Neural cell (in vitro differentiated cells): ENCODE results near the gene INPP1. TPM values are rescaled to one million over a fixed set of nuclear protein-coding genes. Genes with fewer than 3 reads are reported as not detected.

ENCODE experiments used
- H2AFZ ChIP-seq: fragments of 200-600, 300-800 bp; sonication (generic), shearing (Covaris generic); 2 replicates; pipeline ENCODE4 v1.6.0; 2014; ENCODE audit warnings: low read depth, mild to moderate bottlenecking, antibody characterized with exemption, low read length, moderate library complexity
- H3F3A ChIP-seq: fragments of 200-600 bp; shearing (Covaris generic); 2 replicates; pipeline ENCODE4 v1.6.1; 2016; ENCODE audit warnings: mild to moderate bottlenecking, moderate library complexity, mixed read lengths, antibody characterized with exemption, low read length; ENCODE audit not compliant: insufficient read depth, poor library complexity, severe bottlenecking
- H3K27ac ChIP-seq: fragments of 200-600, 300-800 bp; sonication (generic), shearing (Covaris generic); 2 replicates; pipeline ENCODE4 v1.5.1; 2014; ENCODE audit warnings: mild to moderate bottlenecking, low read length, moderate library complexity
- H3K27me3 ChIP-seq: fragments of 300-800, 200-600 bp; sonication (generic), shearing (Covaris generic); 2 replicates; pipeline ENCODE4 v1.6.0; 2014; ENCODE audit warnings: mild to moderate bottlenecking, low read depth, low read length, moderate library complexity; ENCODE audit not compliant: insufficient read depth
- H3K36me3 ChIP-seq: fragments of 300-800, 200-600 bp; sonication (generic), shearing (Covaris generic); 2 replicates; pipeline ENCODE4 v1.5.1; 2014; ENCODE audit warnings: mild to moderate bottlenecking, antibody characterized with exemption, low read length, moderate library complexity; ENCODE audit not compliant: insufficient read depth
- H3K4me2 ChIP-seq: fragments of 300-800, 200-600 bp; sonication (generic), shearing (Covaris generic); 2 replicates; pipeline ENCODE4 v1.6.0; 2014; ENCODE audit warnings: mild to moderate bottlenecking, low read length
- H3K4me3 ChIP-seq: fragments of 300-800, 200-600 bp; sonication (generic), shearing (Covaris generic); 2 replicates; pipeline ENCODE4 v1.5.1; 2014; ENCODE audit warnings: mild to moderate bottlenecking, low read length, moderate library complexity
- H3K79me2 ChIP-seq: fragments of 200-600 bp; shearing (Covaris generic); replicated peaks from 2 replicates; pipeline ENCODE4 v1.6.0; 2014; ENCODE audit warnings: mild to moderate bottlenecking, low read length, moderate library complexity; ENCODE audit not compliant: insufficient read depth
- H3K9ac ChIP-seq: fragments of 300-800, 200-600 bp; sonication (generic), shearing (Covaris generic); 2 replicates; pipeline ENCODE4 v1.6.1; 2016; ENCODE audit warnings: mild to moderate bottlenecking, low read length, mixed read lengths
- H3K9me2 ChIP-seq: fragments of 200-600 bp; shearing (Covaris generic); 2 replicates; pipeline ENCODE4 v1.6.1; 2016; ENCODE audit warnings: mild to moderate bottlenecking, low read length, mixed read lengths; ENCODE audit not compliant: insufficient read depth
- H3K9me3 ChIP-seq: fragments of 200-600, 300-800 bp; sonication (generic), shearing (Covaris generic); 2 replicates; pipeline ENCODE4 v1.6.1; 2016; ENCODE audit warnings: mild to moderate bottlenecking, mixed run types, low read length, moderate library complexity, mixed read lengths
- H4K20me1 ChIP-seq: fragments of 200-600 bp; shearing (Covaris generic); 2 replicates; pipeline ENCODE4 v1.6.1; 2016; ENCODE audit warnings: mild to moderate bottlenecking, mixed run types; ENCODE audit not compliant: insufficient read depth
- EP300 ChIP-seq: fragments of 450-650 bp; conservative IDR thresholded peaks from 2 replicates; pipeline ENCODE4 v1.6.1; 2014; ENCODE audit warnings: antibody characterized with exemption, mild to moderate bottlenecking, moderate library complexity; ENCODE audit not compliant: poor library complexity, severe bottlenecking
- EZH2 ChIP-seq: fragments of 200-600, 300-800 bp; shearing (Covaris generic), sonication (generic); IDR thresholded peaks from 2 replicates; pipeline ENCODE4 v1.6.1; 2014; ENCODE audit warnings: antibody characterized with exemption, low read length, borderline replicate concordance, mild to moderate bottlenecking; ENCODE audit not compliant: insufficient read depth, poor library complexity, severe bottlenecking
- MXI1 ChIP-seq: fragments of 450-650 bp; conservative IDR thresholded peaks from 2 replicates; pipeline ENCODE4 v1.6.1; 2014; ENCODE audit warnings: antibody characterized with exemption, mild to moderate bottlenecking; ENCODE audit not compliant: poor library complexity, severe bottlenecking
- POLR2AphosphoS5 ChIP-seq: IDR thresholded peaks from 2 replicates; pipeline ENCODE4 v1.6.1; 2012
- RAD21 ChIP-seq: fragments of 450-650 bp; conservative IDR thresholded peaks from 2 replicates; pipeline ENCODE4 v1.6.1; 2014; ENCODE audit warnings: antibody characterized with exemption, mild to moderate bottlenecking, moderate library complexity
- SMC3 ChIP-seq: fragments of 450-650 bp; conservative IDR thresholded peaks from 2 replicates; pipeline ENCODE4 v1.6.1; 2014; ENCODE audit warnings: antibody characterized with exemption, mild to moderate bottlenecking, moderate library complexity; ENCODE audit not compliant: poor library complexity
- TAF1 ChIP-seq: IDR thresholded peaks from 2 replicates; pipeline ENCODE4 v1.6.1; 2012; ENCODE audit warnings: low read depth
- polyA plus RNA-seq: library from polyadenylated mRNA; depleted of rRNA; stranded (reverse); fragments of >200 nt; gene quantifications from 2 replicates; pipeline ENCODE4 v1.2.3, GENCODE V29; 2014
- TF ChIP-seq, protein P1 (sequence below): fragments of 450-650 bp; IDR thresholded peaks from 2 replicates; pipeline ENCODE4 v1.5.1; 2014; ENCODE audit warnings: antibody characterized with exemption, mild to moderate bottlenecking, moderate library complexity; ENCODE audit not compliant: poor library complexity, severe bottlenecking
- TF ChIP-seq, protein P2 (sequence below): IDR thresholded peaks from 2 replicates; pipeline ENCODE4 v1.6.1; 2012; ENCODE audit warnings: borderline replicate concordance

The INPP1 gene
- polyA plus RNA-seq, 1 donor from 2014 or later = 15.1 TPM

DNA sequence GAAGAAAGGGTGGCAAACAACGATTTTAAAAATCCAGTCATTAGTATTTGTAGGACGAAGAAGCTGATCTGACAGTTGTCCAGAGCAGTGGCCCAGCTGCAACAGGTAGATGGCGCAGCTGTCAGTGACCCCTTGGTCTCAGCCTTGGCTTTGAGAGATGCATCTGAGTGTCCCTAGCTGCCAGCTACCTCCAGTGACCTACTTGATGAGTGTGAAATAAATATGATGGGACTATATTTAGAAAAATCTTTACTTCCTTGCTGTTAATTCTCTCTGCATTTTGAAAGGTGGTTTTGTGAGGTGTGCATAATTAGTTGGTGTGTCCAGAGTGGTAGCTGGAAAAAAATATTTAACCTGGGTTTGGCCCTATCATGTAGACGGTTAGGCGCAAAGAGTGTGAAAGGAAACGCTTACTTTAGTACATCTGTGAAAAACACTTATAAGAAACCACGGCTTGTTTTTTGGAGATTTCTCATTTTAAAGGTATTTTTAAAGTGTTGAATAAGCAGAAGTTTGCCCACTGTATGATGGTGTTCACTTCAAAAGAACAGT lies 963 bp downstream of the INPP1 start:
- Histone ChIP-seq H3K9ac (peak overlapping the region; percentile 70), H3K27ac (peak overlapping the region; percentile 10), H3K9me2 (no peaks in the 10 kb centered on the region), H3F3A (no peaks in the 10 kb centered on the region), H3K36me3 (no peaks in the 10 kb centered on the region), H3K79me2 (no peaks in the 10 kb centered on the region), H4K20me1 (no peaks in the 10 kb centered on the region), H3K4me2 (peak overlapping the region; percentile 82), H3K4me3 (peak overlapping the region; percentile 72), H3K9me3 (no peaks in the 10 kb centered on the region), H3K27me3 (no peaks in the 10 kb centered on the region), H2AFZ (peak overlapping the region; percentile 67)
- TF ChIP-seq SMC3 (peak; percentile 26), MXI1 (no peak), POLR2AphosphoS5 (no peak), EP300 (no peak), TAF1 (no peak), RAD21 (peak; percentile 15)
- TF ChIP-seq, protein P1, sequence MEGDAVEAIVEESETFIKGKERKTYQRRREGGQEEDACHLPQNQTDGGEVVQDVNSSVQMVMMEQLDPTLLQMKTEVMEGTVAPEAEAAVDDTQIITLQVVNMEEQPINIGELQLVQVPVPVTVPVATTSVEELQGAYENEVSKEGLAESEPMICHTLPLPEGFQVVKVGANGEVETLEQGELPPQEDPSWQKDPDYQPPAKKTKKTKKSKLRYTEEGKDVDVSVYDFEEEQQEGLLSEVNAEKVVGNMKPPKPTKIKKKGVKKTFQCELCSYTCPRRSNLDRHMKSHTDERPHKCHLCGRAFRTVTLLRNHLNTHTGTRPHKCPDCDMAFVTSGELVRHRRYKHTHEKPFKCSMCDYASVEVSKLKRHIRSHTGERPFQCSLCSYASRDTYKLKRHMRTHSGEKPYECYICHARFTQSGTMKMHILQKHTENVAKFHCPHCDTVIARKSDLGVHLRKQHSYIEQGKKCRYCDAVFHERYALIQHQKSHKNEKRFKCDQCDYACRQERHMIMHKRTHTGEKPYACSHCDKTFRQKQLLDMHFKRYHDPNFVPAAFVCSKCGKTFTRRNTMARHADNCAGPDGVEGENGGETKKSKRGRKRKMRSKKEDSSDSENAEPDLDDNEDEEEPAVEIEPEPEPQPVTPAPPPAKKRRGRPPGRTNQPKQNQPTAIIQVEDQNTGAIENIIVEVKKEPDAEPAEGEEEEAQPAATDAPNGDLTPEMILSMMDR = peak; percentile 48

DNA sequence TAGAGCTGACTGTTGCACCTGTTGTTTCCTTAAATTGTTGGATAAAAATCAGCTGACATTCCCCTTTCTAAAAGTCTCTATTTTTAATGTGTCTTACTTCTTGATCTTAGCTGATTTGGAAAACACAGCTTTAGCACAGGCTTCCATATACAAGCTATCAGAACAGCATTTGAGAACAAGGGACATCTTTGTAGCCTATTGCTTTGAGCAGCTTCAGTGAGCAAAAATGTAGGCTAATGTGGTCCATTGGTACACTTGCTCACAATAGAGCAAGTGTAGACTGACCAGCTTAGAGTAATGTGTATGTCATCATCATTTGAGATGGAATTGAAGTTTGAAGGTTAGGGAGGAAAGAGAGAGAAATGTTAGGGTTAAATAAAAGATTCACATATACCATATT lies 7.0 kb downstream of the INPP1 start:
- H3K4me3 ChIP-seq = no peak overlapping the region
- no peaks in the 10 kb centered on the region for H3K27me3 ChIP-seq
- H3F3A ChIP-seq = no peaks in the 10 kb centered on the region
- no peaks in the 10 kb centered on the region for H3K9me3 ChIP-seq
- H3K27ac ChIP-seq = no peak overlapping the region
- TF ChIP-seq EP300 (no peak), EZH2 (no peak), SMC3 (no peak), MXI1 (no peak), RAD21 (no peak), POLR2AphosphoS5 (no peak), TAF1 (no peak)
- TF ChIP-seq, protein P1 = no peak
- TF ChIP-seq, protein P2, sequence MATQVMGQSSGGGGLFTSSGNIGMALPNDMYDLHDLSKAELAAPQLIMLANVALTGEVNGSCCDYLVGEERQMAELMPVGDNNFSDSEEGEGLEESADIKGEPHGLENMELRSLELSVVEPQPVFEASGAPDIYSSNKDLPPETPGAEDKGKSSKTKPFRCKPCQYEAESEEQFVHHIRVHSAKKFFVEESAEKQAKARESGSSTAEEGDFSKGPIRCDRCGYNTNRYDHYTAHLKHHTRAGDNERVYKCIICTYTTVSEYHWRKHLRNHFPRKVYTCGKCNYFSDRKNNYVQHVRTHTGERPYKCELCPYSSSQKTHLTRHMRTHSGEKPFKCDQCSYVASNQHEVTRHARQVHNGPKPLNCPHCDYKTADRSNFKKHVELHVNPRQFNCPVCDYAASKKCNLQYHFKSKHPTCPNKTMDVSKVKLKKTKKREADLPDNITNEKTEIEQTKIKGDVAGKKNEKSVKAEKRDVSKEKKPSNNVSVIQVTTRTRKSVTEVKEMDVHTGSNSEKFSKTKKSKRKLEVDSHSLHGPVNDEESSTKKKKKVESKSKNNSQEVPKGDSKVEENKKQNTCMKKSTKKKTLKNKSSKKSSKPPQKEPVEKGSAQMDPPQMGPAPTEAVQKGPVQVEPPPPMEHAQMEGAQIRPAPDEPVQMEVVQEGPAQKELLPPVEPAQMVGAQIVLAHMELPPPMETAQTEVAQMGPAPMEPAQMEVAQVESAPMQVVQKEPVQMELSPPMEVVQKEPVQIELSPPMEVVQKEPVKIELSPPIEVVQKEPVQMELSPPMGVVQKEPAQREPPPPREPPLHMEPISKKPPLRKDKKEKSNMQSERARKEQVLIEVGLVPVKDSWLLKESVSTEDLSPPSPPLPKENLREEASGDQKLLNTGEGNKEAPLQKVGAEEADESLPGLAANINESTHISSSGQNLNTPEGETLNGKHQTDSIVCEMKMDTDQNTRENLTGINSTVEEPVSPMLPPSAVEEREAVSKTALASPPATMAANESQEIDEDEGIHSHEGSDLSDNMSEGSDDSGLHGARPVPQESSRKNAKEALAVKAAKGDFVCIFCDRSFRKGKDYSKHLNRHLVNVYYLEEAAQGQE = no peak
- no peak overlapping the region for H3K4me2 ChIP-seq
- no peaks in the 10 kb centered on the region for H3K9me2 ChIP-seq
- H3K79me2 ChIP-seq = no peaks in the 10 kb centered on the region
- no peaks in the 10 kb centered on the region for H3K36me3 ChIP-seq
- H2AFZ ChIP-seq = no peak overlapping the region
- H3K9ac ChIP-seq = no peak overlapping the region
- H4K20me1 ChIP-seq = no peaks in the 10 kb centered on the region
